GM21423 (cell line): Measurements from ENCODE around the gene SNTG2.

ENCODE experiments used
- ATAC-seq: cut with Tn5 transposase; IDR thresholded peaks from one replicate; pipeline ENCODE4 v1.9.1; 2021; ENCODE audit warnings: mild to moderate bottlenecking, moderate library complexity; ENCODE audit not compliant: unreplicated experiment

SNTG2 gene

GRCh38 chr2:951224-952006 lies 766 bp downstream of the SNTG2 start:
- ATAC-seq: no peak

GRCh38 chr2:953408-953807 lies 2.8 kb downstream of the SNTG2 start:
- no peak for ATAC-seq

GRCh38 chr2:953975-954686 lies 3.5 kb downstream of the SNTG2 start:
- ATAC-seq: no peak

DNA sequence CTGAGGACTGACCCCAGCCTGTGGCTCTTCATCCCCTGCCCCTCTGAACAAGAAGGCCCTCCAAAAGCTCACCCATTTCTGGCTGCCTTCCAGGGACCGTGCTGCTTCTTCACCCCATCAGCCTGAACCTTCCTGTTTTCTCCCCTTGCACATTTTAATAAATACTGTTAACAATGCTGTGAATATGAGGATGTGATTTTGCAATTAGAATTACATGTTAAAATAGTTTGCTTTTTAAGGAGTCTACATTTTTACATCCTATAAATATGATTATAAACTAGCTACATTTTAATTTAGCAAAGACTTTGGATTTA lies 4.0 kb downstream of the SNTG2 start:
- no peak for ATAC-seq

GRCh38 chr2:955829-956731 lies 5.4 kb downstream of the SNTG2 start:
- ATAC-seq: no peak

DNA sequence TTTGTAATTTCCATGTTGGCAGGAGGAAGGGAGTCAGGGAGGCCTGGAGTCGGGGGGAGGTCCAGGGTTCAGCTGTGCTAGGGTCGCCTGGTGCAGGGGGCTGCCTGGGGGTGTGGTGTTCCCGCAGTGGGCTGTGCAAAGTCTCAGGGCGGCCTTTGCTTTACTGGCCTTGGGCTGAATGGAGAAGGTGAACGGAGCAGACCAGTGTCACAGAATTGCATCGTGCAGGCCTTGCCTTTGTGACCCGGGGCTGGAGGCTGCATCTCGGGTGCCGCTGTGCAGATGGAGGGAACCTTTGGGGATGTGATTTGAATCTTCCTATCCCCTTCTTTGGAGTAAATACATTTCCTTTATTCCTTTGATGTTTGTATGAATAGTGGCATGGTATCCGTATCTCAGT lies 8.8 kb downstream of the SNTG2 start:
- no peak for ATAC-seq

- no peak for ATAC-seq
Observed at GRCh38 chr2:960061-960736, 9.6 kb downstream of the SNTG2 start.

DNA sequence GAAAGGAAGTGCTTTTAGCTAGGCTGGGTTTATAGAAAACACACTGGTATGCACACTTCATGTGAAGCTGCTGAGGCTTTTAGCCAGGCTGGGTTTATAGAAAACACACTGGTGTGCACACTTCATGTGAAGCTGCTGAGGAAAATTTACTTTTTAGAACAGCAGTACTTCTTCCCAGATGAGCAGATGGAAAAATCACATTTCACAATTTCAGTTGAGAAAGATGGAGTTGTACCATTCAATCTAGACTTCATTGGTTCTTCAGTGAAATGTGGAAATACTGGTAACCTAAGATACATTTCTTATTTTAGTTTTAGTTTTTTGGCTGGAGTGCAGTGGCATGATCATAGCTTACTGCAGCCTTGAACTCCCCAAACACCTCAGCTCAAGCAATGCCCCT lies 11.1 kb downstream of the SNTG2 start:
- no peak for ATAC-seq

- ATAC-seq: no peak
Observed at GRCh38 chr2:963876-964275, 13.2 kb downstream of the SNTG2 start.

DNA sequence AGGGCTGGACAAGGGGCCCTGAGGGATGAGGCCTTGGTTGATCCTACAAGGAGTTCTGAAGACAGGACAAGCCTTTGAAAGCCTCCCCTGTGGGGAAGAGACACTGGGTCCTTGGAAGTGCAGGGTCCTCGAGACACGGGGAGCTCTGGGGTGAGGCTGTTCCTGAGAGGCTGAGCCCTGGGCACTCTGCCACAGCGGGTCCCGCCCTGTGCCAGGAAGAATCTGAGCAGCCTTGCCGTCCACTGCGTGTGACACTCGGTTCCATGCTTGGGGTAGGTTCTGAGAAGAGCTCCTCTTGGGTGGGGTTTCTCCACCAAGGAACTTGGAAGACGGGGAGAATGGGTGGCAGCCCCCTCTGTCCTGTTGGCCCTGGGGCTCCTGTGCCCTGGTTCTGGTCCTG lies 13.9 kb downstream of the SNTG2 start:
- ATAC-seq: no peak

GRCh38 chr2:965640-966147 lies 15.0 kb downstream of the SNTG2 start:
- ATAC-seq: no peak

- ATAC-seq: no peak
Observed at GRCh38 chr2:973129-973528, 22.5 kb downstream of the SNTG2 start.

DNA sequence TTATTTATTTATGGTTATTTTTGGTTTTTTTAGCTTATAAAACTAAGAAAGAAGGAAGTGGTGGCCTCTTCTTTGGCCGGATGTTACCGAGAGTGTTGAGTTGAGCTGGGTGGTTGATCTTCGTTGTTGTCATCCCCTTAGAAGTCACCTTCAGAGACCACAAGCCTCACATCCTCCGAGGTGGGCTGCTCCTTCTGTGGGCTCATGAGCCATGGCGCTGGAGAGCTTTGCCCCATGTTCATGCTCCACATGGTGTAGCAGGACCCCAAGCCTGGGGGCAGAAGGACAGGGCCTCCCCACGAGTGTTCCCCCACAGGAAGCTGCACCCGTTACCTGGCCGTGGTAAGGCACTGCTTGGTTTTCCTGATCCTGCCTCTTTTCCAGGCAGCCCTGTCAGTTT lies 23.4 kb downstream of the SNTG2 start:
- peak; percentile 74 for ATAC-seq

DNA sequence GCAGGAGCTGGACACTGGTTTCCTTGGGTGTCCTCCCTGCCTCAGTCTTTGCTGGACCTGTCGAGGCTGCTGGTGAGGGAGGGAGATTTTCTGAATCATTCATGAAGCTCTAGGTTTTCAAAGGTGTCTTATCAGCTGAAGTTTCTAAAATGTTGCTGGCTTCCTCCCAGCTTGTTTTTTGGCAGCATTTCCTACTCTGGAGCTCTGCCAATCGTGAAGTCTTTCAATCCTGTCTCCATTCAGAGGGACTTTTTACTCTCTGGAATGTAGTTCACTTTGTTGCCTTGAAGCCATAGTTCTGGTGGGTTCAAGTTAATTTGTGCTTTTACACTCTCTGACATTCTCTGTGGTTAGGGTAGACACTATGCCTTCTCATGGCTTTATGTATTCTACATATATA lies 23.9 kb downstream of the SNTG2 start:
- ATAC-seq: no peak

DNA sequence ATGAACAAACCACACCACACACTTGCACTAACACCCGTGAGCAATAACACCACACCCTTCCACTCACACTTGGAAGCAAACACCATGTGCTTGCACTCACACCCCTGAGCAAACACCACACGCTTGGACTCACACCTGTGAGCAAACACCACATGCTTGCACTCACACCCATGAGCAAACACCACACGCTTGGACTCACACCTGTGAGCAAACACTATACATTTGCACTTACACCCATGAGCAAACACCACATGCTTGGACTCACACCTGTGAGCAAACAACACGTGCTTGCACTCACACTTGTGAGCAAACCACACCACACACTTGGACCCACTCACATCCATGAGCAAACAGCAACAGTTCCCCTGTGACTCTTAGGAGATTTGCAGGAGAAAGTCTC lies 24.4 kb downstream of the SNTG2 start:
- no peak for ATAC-seq

GRCh38 chr2:979069-979928 lies 28.6 kb downstream of the SNTG2 start:
- ATAC-seq: no peak

GRCh38 chr2:980176-980575 lies 29.5 kb downstream of the SNTG2 start:
- ATAC-seq: no peak

DNA sequence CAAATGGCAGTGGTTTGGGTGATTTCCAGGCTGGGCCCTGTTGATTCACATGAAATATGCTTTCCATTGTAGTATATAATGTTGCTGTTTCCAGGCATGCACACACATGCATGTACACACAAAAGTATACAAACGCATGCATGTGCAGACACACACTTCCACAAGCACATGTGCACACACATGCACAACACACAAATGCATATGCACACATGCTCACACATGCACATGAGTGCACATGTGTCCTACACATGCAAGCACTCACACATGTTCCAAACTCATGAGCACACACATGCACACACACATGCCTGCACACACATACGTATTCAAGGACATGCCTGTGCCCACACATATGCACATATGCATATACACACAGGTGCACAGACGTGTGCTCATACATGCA lies 30.6 kb downstream of the SNTG2 start:
- ATAC-seq: no peak

DNA sequence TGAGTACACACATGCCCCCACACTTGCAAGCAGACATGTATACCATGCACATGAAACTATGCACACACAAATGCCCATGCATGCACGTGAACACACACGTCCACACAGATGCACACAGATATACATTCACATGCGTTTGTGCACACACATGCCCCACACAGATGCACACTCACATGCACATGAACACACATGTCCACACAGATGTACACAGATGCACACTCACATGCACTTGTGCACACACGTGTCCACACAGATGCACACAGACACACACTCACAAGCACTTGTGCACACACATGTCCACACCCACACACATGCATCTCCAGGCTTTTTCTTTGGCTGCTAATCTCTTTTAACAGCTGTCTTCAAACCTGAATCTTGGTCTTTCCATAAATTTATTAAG lies 31.1 kb downstream of the SNTG2 start:
- ATAC-seq: no peak

- no peak for ATAC-seq
Observed at GRCh38 chr2:985317-985898, 34.8 kb downstream of the SNTG2 start.
